ENCODE data around the gene GMDS. TPM values are rescaled to one million over a fixed set of nuclear protein-coding genes. Genes with fewer than 3 reads are reported as not detected.
"Not testable (repeated sequence)": the region's sequence is repeated elsewhere in the genome, so short reads cannot be mapped to it uniquely, and the experiment has no call there.

Gene GMDS
- total RNA-seq, 2 experiments from 2014 or later, result 13.9 to 16.4 TPM

- Histone ChIP-seq H3K4me3 (ENCODE audit: low read length) (no peak overlapping the region), H3K36me3 (ENCODE audit: insufficient read depth, low read length) (no peaks in the 10 kb centered on the region), H3K27ac (ENCODE audit: low read depth in 1 of 2, low read length in 2 of 2) (no peak overlapping the region), H3K9me3 (ENCODE audit: control insufficient read depth in 1 of 2, insufficient read depth in 1 of 2, low read length in 2 of 2) (no peaks in the 10 kb centered on the region), H3K4me1 (ENCODE audit: insufficient read depth, low read length) (no peaks in the 10 kb centered on the region), H3K27me3 (ENCODE audit: control insufficient read depth in 1 of 2, insufficient read depth in 2 of 2, low read length in 2 of 2) (no peaks in the 10 kb centered on the region)
- TF ChIP-seq CTCF (IDR thresholded peaks at IDR 0.05), result no peak
- no peaks in the 10 kb centered on the region for H3K4me1 Mint-ChIP-seq (ENCODE audit: low read depth)
- POLR2A ChIA-PET, result no interaction called here
- DNase-seq, result no peak
- no peaks in the 10 kb centered on the region for H3K27me3 Mint-ChIP-seq
- ATAC-seq (ENCODE audit: poor library complexity), result no peak
- H3K27ac Mint-ChIP-seq, result no peak overlapping the region
- no peaks in the 10 kb centered on the region for H3K9me3 Mint-ChIP-seq
- no peaks in the 10 kb centered on the region for H3K36me3 Mint-ChIP-seq (ENCODE audit: low read depth)
- intact Hi-C loops (cut with DNase I, micrococcal nuclease), result no loop called here
- no peak overlapping the region for H3K4me3 Mint-ChIP-seq
- CTCF ChIA-PET, result no interaction called here
These were observed 575.4 kb downstream of the GMDS start for GRCh38 chr6:1669996-1670395.

- CTCF ChIA-PET; H3K36me3 ChIP-seq (ENCODE audit: insufficient read depth, low read length); H3K27ac Mint-ChIP-seq; H3K27me3 Mint-ChIP-seq; DNase-seq; H3K9me3 ChIP-seq (ENCODE audit: control insufficient read depth in 1 of 2, insufficient read depth in 1 of 2, low read length in 2 of 2); H3K4me3 ChIP-seq (ENCODE audit: low read length); H3K4me1 Mint-ChIP-seq (ENCODE audit: low read depth); ATAC-seq (ENCODE audit: poor library complexity); H3K4me1 ChIP-seq (ENCODE audit: insufficient read depth, low read length); H3K9me3 Mint-ChIP-seq; H3K4me3 Mint-ChIP-seq; H3K27ac ChIP-seq (ENCODE audit: low read depth in 1 of 2, low read length in 2 of 2); POLR2A ChIA-PET; H3K27me3 ChIP-seq (ENCODE audit: control insufficient read depth in 1 of 2, insufficient read depth in 2 of 2, low read length in 2 of 2); H3K36me3 Mint-ChIP-seq (ENCODE audit: low read depth); intact Hi-C loops (cut with DNase I, micrococcal nuclease): not testable (repeated sequence)
These were observed 576.9 kb downstream of the GMDS start for GRCh38 chr6:1668456-1668855.

DNA sequence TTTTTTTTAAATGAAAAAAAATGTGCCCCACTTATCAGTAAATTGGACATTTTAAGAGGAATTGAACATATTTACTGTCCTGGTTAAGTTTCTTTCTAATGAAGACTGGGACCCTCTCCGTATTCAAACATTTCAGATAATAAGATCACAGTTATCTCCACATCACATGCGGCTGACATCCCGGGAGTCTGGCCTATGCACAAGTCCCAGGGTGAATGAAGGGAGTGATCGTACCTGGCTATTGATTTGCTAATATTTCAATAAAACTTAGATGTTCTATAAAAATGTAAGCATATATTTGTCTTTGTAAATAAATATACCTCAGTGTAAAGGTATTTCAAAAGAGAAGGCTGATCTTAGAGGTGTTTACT, 577.6 kb downstream of the GMDS start:
- H3K4me3 Mint-ChIP-seq, result no peak overlapping the region
- Histone ChIP-seq H3K27me3 (ENCODE audit: control insufficient read depth in 1 of 2, insufficient read depth in 2 of 2, low read length in 2 of 2) (no peaks in the 10 kb centered on the region), H3K4me3 (ENCODE audit: low read length) (no peak overlapping the region), H3K4me1 (ENCODE audit: insufficient read depth, low read length) (no peaks in the 10 kb centered on the region), H3K9me3 (ENCODE audit: control insufficient read depth in 1 of 2, insufficient read depth in 1 of 2, low read length in 2 of 2) (no peaks in the 10 kb centered on the region), H3K27ac (ENCODE audit: low read depth in 1 of 2, low read length in 2 of 2) (no peak overlapping the region), H3K36me3 (ENCODE audit: insufficient read depth, low read length) (no peaks in the 10 kb centered on the region)
- DNase-seq (no peak), ATAC-seq (ENCODE audit: poor library complexity) (no peak)
- H3K27ac Mint-ChIP-seq, result no peak overlapping the region
- TF ChIP-seq CTCF (IDR thresholded peaks at IDR 0.05), result no peak
- ChIA-PET CTCF (no interaction called here), POLR2A (no interaction called here)
- H3K9me3 Mint-ChIP-seq, result no peaks in the 10 kb centered on the region
- intact Hi-C loops (cut with DNase I, micrococcal nuclease), result no loop called here
- no peaks in the 10 kb centered on the region for H3K36me3 Mint-ChIP-seq (ENCODE audit: low read depth)
- H3K4me1 Mint-ChIP-seq (ENCODE audit: low read depth), result no peaks in the 10 kb centered on the region
- H3K27me3 Mint-ChIP-seq, result no peaks in the 10 kb centered on the region

GRCh38 chr6:1667012-1667804, 578.2 kb downstream of the GMDS start:
- no peak for TF ChIP-seq CTCF (IDR thresholded peaks at IDR 0.05)
- no peaks in the 10 kb centered on the region for H3K36me3 ChIP-seq (ENCODE audit: insufficient read depth, low read length)
- ATAC-seq (ENCODE audit: poor library complexity) (no peak), DNase-seq (no peak)
- H3K36me3 Mint-ChIP-seq (ENCODE audit: low read depth), result no peaks in the 10 kb centered on the region
- H3K27me3 Mint-ChIP-seq, result no peaks in the 10 kb centered on the region
- ChIA-PET POLR2A (no interaction called here), CTCF (no interaction called here)
- no peaks in the 10 kb centered on the region for H3K4me1 Mint-ChIP-seq (ENCODE audit: low read depth)
- no peaks in the 10 kb centered on the region for H3K27me3 ChIP-seq (ENCODE audit: control insufficient read depth in 1 of 2, insufficient read depth in 2 of 2, low read length in 2 of 2)
- no peaks in the 10 kb centered on the region for H3K9me3 Mint-ChIP-seq
- H3K27ac ChIP-seq (ENCODE audit: low read depth in 1 of 2, low read length in 2 of 2), result no peak overlapping the region
- H3K4me3 Mint-ChIP-seq, result no peak overlapping the region
- no peak overlapping the region for H3K27ac Mint-ChIP-seq
- intact Hi-C loops (cut with DNase I, micrococcal nuclease), result no loop called here
- no peaks in the 10 kb centered on the region for H3K4me1 ChIP-seq (ENCODE audit: insufficient read depth, low read length)
- no peak overlapping the region for H3K4me3 ChIP-seq (ENCODE audit: low read length)
- H3K9me3 ChIP-seq (ENCODE audit: control insufficient read depth in 1 of 2, insufficient read depth in 1 of 2, low read length in 2 of 2), result no peaks in the 10 kb centered on the region

Data from CD4-positive, alpha-beta T cell (primary cell).